Urothelium cell line (cell line): Measurements from ENCODE around the gene MRAP2.

Experiments used
- DNase-seq: peaks from one replicate; pipeline ENCODE4 v3.0.0; 2011; ENCODE audit warnings: low spot score, mixed read lengths
- FAIRE-seq: peaks from 2 replicates; lab custom pipeline; 2011; peaks lifted over from hg19 to GRCh38; lab: Jason Lieb, UNC

MRAP2 gene, protein sequence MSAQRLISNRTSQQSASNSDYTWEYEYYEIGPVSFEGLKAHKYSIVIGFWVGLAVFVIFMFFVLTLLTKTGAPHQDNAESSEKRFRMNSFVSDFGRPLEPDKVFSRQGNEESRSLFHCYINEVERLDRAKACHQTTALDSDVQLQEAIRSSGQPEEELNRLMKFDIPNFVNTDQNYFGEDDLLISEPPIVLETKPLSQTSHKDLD

DNA sequence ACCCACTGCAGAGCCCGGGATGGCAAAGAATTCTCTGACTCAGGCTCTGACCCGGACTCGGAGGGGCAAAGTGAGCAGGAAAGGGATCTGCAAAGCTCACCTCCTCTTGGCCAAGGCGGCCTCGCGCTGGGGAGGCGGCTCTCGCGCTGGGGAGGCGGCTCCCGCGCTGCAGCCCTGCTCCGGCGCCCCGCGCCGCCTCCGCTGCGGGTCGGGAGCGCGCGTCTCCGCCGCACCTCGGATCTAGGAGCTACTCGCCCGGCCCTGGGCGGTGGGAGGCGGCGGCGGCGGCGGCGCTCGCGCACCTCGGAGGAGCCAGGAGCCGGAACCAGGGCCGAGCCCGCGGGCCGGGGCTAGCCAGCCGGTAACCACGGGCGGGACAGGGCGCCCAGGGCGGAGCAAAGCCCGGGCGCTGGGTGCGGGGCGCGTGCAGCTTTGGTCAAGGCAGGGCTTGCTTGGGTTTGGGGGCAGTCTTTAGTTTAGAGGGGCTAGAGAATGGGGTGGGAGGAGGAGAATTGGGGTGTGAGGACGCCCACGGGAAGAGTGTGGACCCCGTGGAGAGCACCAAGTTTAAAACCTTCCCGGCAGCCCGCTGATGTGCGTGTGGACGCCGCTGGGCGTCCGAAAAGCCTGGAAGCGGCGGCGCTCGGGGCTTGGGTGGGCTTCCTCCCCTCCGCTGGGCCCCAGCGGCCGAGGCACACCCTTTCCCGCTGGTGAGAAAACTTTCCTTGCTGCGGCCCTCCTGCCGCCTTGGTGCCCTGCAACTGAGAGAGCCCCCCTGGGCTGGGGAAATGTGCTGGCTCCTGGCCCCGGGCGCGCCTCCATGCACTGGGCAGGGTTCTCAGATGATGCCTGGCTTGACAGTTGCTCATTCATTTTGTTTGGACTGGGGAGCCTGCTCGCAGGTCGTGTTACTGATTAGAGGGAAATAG, at the start of gene MRAP2:
Gene MRAP2 (plus strand): TSS at position 250 of the 929 bp plus-strand sequence. CDS start 21,547 bp downstream, outside the sequence.
- peak; percentile 41 for DNase-seq
- no peak for FAIRE-seq

DNA sequence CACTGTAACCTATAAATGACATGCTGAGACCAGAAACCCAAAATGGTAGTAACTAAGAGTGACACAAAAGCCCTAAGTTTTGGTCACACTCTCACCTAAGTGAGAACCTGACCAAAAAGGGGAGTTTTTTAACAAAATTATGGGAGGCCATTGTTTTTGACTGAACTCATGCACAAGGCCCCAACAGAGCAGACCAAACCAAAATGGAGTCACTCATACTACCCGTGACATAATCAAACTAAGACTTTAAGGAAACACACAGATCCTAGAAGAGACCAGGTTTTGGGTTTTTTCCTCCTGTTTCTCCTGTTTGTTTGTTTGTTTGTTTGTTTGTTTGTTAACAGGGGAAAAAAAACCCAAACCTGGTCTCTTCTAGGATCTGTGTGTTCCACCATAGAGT, 49.2 kb upstream of the MRAP2 start:
- DNase-seq (no peak), FAIRE-seq (no peak)

DNA sequence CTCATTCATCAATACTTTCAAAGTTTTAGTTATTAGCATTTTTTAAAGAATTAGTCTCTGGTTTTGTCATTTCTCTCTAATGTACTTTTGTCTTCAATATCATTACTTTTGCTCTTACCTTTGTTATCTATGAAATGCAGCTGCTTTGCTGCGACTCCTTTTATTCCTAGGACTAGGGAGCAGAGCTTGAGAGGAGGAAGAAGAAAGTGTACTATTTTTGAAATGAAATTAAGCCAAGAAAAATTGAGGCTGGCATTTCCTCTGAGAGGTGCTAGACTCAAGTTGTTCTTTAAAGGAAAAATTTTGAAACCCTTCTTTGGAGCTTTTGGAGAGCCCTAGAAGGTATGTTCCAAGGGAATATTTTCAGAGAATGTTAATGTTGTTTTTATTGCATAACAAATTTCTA, 48.3 kb upstream of the MRAP2 start:
- FAIRE-seq (no peak), DNase-seq (no peak)

DNA sequence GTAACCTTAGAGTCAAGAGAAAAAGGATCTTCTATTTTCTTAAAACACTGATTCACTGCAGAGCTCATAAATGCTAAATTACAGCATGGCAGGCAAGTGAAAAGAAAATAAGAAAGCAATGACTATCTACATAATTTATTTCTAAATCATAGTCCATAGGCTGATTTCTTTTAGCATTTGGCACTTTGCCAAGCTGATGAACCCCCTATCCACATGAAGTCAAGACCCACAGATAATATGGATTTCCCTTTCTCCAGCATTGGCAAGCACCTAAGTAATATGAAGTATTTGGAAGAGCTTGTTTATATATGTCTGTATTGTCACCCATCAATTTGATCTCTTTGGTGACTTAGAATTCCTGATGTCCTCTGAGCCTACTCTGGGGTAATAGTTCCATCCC, 47.9 kb upstream of the MRAP2 start:
- DNase-seq, result no peak
- FAIRE-seq, result no peak

DNA sequence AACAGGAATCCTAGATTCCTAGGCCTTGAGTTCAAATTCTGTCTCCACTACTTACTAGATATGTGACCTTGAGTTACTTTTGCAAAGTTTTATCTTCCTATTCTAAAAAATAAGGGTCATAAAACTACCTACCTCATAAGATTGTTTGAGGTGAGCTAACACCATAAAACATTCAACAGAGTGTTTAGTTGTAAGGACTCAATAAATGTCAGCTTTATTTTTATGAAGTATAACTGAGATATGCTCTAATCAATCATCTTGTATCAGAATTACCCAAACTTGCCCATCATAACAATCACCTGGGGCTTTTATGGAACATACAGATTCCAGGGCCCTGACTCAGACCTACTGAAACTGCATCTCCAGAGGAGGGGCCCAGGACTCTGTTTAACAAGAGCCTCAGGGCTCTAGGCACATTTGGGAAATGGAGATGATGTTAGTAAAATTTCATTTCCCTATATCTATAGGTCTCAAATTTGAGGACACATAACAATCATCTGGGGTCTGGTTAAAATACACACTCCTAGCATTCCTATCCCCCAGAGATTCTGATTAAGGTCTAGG, 35.5 kb upstream of the MRAP2 start:
- DNase-seq (no peak), FAIRE-seq (no peak)

DNA sequence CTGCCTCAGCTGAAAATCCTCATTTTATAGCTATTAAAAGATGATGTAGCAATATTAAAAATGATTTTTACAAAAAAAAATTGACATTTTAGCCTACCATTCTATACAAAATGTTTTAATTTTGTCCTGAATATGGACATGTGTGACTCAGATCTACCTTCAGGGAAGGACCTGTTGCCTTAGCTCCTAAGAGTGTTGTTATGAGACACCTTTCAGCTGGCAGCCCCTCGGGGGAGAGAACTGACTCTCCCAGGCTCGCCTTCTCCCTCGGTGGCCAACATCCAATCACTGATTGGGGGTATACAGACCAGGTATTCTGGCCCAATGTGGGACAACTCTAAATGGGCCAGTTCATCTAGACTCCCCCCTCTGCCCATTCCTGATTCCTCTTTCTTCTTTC, 32.5 kb upstream of the MRAP2 start:
- FAIRE-seq (no peak), DNase-seq (no peak)

DNA sequence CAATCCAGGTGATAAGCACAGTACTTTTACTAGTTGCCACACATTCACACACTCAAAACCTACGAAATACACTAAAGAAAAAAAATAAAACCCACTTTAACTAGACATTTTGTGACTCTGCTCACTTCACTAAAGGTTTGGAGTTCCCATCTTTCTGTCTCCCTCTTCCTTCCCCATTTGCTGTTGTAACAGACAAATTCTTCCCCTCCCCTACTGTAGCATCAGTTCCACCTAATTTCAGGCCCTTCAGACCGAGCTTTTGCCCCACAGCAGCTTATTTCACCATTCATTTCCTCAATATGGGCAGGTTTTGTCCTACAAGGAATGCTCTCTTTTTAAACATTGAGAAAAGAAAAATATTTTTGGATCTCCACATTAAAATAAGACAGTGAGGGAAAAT, 31.3 kb upstream of the MRAP2 start:
- FAIRE-seq, result no peak
- DNase-seq, result no peak

DNA sequence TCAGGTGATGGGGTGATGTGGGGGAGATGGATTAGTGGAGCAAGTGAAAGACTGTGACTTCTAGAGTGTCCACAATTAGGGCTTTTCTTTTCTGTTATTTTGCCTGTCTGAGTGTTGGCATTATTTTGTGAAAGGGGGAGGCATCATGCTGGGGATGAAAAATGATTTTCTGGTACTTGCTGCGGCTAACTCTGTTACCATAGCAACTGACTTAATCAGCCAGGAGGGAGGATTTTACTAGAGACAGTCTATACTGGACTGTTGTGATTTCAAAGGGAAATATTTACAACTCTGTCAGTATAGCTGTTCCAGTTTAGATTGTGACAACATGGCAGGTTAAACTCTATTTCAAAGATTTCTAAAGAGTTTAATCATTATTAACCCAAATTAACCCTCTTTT, 30.4 kb upstream of the MRAP2 start:
- DNase-seq (no peak), FAIRE-seq (no peak)

DNA sequence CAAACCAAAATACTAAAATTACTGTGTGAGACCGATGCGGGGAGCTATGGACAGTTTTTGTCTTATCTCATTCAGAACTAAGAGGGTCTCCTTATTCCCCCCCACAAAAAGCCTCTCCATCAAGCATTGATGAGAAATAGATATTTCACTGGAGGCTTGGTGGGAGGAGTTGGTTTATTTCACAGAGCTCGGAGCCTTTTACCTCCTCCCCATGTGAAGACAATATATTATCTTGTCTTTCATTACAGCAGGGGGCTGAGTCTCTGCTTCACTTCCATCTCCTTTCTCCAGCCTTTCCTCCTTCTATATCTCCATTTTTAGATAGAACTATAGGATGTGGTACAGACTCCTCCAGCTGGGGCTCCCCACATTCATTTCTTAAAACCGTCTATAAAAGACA, 29.9 kb upstream of the MRAP2 start:
- DNase-seq (no peak), FAIRE-seq (no peak)

DNA sequence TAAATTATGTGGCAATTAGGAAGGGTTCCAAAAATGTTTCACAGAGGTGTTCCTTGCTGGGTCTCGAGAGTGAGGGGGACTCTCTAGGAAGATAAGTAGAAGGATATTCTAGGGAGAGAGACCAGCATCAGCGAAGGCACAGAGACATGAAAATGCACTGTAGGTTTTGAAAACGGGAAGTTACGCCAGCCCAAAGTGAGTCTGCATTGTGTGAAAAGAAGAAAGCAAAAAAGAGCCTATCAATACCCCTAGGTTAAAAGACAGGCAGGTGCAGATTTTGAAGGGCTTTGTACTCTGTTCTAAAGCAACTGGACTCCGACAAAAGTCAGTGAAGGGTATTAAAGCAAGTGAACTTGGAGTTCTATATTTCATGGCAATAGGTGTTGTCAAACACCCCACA, 25.7 kb upstream of the MRAP2 start:
- DNase-seq (no peak), FAIRE-seq (no peak)

DNA sequence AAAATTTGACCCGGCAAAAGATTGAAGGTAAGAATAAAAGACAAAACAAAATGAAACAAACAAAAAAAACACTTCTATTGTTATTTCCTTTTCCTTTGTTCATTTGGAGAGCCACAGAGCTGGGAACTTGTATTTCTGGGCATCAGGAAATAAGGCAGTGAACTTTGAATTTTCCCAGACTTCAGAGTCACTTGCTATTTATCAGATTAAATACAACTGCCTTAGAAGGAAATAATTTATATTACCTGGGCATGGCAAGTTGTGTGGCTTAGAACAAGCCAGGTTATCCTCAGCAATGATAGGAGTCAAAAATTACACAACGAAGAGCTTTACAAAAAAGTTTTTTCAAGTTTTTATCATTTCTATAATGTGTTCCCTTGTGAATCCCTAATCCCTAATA, 20.2 kb upstream of the MRAP2 start:
- FAIRE-seq (no peak), DNase-seq (no peak)

DNA sequence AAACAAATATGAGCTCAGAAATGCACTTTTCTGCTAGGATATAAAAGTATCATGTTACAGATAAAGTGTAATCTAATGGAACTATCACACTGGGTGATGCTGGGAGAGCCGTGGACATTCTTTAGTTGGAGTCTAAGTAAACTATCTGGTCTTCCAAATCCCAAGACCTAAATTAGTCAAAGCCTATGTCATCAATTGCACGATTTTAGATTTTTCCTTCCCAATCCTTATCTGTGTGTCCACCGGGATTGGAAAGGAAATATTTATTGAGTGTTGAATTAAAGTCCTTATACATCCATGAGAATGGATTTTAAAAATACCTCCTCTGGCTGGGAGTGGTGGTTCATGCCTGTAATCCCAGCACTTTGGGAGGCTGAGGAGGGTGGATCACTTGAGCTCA, 19.6 kb upstream of the MRAP2 start:
- no peak for DNase-seq
- FAIRE-seq, result no peak

DNA sequence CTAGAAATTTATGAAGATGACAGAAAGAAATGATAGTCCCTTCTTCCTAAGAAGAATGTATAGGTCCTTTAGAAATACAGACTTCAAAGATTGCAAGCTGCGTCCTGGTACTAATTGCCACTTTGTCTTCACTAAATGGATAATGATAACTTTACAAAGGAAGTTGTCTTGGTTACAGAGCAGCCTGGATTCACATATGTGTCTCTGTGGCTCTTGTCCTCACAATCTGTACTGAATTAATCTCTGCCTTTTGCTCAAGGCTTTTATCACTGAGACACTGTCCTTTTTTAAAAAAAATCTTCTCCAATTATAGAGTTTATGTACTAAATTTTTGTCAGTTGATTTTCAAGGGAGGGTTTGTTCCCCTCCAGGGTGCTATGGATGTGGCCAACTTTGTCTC, 17.5 kb upstream of the MRAP2 start:
- DNase-seq, result no peak
- no peak for FAIRE-seq

DNA sequence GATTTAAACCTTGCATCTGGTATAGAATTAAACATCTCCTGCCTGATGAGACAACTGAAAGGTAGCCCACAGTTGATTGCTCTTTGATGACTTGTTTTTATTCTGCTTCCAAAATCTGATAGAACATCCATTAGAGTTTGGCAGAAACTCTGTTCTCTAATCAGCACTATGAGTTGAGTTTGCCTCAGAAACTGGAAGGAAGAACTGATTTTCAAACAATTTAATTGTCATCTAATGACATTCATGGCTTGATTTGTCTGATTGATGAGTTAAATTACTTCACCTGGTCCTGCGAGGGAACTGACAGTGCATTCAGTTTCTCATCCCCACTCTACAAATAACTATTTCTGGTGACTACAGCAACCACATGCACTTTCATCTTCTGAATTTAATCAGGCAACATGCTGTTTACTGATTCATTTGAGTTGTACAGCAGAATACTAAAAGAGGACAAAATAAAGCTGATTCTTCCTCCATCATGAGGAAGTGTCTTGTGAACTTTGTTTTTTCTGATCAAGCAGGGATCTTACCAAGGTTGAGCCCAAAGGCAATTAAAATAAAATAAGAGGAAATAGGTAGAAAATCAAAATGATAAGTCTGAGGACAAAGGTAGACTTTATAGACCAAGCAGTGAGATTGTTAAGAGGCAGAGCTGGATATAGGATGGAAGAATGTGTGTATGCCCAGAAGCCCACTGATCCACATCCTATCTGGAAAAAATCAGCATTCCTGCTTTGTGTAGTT, 15.7 kb upstream of the MRAP2 start:
- FAIRE-seq (no peak), DNase-seq (no peak)

DNA sequence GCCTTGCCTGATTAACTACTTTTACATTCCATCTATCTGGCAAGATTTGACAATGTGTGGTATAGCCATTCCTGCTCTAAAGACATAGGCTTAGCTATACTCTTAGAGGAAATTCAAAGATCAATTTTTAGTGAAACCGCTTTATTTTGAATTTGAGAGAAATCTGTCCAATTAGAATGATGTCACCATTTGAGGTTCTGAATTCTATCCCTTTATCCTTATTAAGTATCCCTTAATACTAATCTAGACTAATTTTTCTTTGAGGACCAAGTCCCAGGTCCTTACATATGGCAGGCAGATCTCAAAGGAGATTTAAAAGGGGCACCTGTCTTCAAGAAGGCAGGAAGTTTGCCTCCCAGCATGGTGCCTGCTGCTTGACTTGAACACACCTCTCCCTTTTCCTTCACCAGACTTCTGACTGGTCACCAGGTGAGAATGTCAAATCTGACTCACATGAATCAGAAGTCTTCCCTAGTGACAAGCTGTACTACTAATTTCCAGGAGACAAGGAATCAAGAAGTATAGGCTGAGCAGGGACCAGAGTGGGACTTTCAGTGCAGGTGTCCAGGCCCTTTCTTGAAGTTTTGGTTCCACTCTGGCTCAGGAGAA, 15.0 kb upstream of the MRAP2 start:
- FAIRE-seq, result no peak
- no peak for DNase-seq

DNA sequence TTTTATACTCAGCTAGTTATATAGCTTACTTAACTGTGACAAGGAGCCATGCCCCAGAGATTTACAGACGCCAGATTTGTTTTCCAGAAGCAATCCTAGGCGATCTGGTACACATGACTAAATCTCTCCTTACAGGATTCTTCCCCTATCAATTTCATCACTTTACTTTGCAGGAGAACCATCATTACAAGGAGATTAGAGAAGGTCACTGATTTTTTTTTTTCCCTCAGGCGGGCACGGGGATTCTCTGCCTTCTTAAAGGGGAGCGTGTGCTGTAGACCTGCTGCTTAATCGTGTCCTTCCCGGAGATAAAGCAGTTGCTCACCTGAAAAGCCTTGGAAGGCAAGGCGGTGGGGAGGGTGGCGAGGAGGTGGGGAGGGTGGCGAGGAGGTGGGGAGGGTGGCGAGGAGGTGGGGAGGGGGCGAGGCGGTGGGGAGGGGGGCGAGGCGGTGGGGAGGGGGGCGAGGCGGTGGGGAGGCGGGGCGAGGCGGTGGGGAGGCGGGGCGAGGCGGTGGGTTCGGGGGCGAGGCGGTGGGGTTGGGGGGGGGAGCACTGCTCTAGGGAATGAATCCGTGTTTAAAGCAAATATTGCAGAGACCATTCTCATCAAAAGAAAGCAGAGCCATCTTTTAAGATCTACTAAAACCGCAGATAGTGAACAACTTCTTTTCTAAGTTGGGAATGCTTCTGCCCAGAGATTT, 14.3 kb upstream of the MRAP2 start:
- FAIRE-seq (no peak), DNase-seq (no peak)

DNA sequence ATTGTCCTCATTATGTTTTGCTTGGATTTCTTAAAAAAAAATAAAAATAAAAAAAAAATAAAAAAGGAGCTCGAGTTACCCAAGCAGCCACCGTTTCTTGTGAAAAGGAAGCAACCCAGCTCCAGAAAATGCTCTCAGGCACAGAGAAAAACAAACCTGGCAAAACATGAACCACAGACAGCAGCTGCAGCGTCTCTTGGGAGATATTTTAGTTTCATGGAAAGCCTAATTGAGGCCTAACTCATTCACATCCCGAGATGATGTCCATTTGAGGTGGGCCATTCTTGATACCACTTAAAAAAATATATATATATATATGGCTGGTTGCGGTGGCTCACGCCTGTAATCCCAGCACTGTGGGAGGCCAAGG, 13.7 kb upstream of the MRAP2 start:
- DNase-seq, result no peak
- FAIRE-seq, result no peak

DNA sequence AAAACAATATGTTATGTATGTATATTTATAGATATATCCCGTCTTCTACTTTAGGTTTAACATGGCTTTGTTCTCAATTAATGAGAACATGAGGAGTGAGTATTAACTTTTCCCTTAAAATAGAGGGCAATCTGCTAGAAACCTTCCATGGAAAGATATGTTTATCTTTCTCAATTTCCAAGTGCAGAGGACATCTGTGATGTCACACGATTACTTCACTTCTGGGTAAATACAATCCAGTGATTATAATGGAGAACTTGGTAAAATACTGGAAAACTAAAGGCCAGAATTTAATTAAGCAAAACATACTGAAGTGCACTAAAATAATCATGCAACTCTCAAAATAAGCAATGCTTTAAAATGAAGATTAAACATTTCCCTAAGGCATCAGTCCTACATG, 11.9 kb upstream of the MRAP2 start:
- FAIRE-seq (no peak), DNase-seq (no peak)

DNA sequence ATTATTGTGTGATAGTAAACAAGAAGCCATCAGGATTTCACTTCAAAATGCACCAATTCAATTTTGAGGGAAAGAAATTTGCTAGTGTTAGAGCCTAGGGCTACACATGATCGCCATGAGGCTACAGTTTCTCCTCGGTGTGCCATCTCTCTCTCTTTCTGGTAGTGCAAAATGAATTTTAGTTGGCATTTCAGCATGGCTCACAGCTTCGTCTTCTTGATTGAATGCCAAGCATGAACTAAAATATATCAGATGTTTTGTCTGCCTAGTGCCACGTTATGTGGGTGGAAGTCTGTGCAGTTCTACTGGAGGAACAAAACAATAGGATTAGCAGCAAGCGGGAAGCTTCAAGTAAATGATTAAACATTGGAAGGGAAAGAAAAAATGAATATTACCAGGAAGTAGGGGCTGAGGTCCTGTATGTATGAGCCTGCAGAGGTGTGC, 6.8 kb upstream of the MRAP2 start:
- FAIRE-seq (no peak), DNase-seq (no peak)
